Measurements from ENCODE around the gene NOTO.

- TF ChIP-seq ZFX (IDR thresholded peaks at IDR 0.05; ENCODE audit: borderline replicate concordance): no peak
- no peak for TF ChIP-seq CTCF (IDR thresholded peaks at IDR 0.05)
Observed at GRCh38 chr2:73162856-73163391, 39.5 kb upstream of the NOTO start.
